ENCODE measurements around the gene FUBP3.

DNA sequence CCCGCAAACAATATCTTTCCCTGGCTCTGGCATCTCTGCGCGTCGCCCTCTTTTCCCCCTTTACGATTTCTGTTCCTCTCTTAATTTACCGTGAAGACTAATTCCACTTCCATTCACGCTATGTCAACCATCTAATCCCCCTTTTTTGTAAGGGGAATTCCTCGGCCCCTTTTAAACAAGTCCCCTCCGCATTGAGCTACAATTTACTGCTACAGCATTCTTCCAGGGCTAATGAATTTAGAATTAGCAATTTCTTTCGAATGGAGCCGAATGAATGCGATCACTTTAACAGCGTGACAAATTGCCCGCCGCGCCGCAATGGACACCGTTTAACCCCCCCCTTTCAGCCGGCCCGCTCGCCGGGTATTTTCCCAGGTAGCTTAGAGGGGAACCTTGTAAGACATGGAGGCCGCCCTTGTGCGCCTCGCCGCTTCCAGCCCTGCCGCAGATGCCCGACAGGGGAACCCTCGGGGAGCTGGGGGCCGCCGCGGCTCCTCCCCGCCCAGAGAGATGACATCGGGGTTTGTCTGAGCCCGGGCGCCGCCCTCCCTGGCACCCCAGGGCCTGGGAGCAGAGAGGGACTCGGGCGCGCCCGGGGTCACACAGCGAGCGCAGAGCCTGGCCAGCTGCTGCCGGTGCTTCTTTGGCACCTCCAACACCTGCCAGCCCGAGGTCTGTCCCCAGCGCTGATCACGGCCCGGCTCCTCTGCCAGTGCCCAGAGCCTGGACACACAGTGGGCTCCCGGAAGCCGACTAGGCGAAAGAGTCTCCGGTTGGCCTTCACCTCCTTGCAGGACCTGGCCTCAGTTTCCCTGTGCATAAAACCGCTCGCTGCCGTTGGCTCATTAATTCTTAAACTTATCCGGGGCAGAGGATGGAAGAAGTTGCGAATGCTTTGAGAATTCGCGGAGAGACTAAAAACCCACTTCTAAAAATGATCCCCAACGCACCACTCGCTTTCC lies 86.3 kb downstream of the FUBP3 start:
- TF ChIP-seq EZH2phosphoT487 (IDR thresholded peaks at IDR 0.05; ENCODE audit: unreplicated experiment) (peak; percentile 94), EZH2 (IDR thresholded peaks at IDR 0.05; ENCODE audit: low read depth, unreplicated experiment) (peak; percentile 100), POLR2AphosphoS5 (IDR thresholded peaks at IDR 0.05; ENCODE audit: low read depth) (no peak), JUNB (IDR thresholded peaks at IDR 0.05; ENCODE audit: unreplicated experiment) (no peak), NANOG (IDR thresholded peaks at IDR 0.05; ENCODE audit: borderline replicate concordance) (no peak), STAT1 (IDR thresholded peaks at IDR 0.05; ENCODE audit: unreplicated experiment) (no peak)
- TF ChIP-seq, protein P1, sequence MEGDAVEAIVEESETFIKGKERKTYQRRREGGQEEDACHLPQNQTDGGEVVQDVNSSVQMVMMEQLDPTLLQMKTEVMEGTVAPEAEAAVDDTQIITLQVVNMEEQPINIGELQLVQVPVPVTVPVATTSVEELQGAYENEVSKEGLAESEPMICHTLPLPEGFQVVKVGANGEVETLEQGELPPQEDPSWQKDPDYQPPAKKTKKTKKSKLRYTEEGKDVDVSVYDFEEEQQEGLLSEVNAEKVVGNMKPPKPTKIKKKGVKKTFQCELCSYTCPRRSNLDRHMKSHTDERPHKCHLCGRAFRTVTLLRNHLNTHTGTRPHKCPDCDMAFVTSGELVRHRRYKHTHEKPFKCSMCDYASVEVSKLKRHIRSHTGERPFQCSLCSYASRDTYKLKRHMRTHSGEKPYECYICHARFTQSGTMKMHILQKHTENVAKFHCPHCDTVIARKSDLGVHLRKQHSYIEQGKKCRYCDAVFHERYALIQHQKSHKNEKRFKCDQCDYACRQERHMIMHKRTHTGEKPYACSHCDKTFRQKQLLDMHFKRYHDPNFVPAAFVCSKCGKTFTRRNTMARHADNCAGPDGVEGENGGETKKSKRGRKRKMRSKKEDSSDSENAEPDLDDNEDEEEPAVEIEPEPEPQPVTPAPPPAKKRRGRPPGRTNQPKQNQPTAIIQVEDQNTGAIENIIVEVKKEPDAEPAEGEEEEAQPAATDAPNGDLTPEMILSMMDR (conservative IDR thresholded peaks at IDR 0.05; ENCODE audit: low read depth in 2 of 2), result no peak
- TF ChIP-seq, protein P2, sequence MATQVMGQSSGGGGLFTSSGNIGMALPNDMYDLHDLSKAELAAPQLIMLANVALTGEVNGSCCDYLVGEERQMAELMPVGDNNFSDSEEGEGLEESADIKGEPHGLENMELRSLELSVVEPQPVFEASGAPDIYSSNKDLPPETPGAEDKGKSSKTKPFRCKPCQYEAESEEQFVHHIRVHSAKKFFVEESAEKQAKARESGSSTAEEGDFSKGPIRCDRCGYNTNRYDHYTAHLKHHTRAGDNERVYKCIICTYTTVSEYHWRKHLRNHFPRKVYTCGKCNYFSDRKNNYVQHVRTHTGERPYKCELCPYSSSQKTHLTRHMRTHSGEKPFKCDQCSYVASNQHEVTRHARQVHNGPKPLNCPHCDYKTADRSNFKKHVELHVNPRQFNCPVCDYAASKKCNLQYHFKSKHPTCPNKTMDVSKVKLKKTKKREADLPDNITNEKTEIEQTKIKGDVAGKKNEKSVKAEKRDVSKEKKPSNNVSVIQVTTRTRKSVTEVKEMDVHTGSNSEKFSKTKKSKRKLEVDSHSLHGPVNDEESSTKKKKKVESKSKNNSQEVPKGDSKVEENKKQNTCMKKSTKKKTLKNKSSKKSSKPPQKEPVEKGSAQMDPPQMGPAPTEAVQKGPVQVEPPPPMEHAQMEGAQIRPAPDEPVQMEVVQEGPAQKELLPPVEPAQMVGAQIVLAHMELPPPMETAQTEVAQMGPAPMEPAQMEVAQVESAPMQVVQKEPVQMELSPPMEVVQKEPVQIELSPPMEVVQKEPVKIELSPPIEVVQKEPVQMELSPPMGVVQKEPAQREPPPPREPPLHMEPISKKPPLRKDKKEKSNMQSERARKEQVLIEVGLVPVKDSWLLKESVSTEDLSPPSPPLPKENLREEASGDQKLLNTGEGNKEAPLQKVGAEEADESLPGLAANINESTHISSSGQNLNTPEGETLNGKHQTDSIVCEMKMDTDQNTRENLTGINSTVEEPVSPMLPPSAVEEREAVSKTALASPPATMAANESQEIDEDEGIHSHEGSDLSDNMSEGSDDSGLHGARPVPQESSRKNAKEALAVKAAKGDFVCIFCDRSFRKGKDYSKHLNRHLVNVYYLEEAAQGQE (IDR thresholded peaks at IDR 0.05; ENCODE audit: unreplicated experiment), result no peak
